Ascending aorta (tissue), 2 donors: ENCODE measurements around the gene VAMP7. TPM values are rescaled to one million over a fixed set of nuclear protein-coding genes. Genes with fewer than 3 reads are reported as not detected.
"Not testable (repeated sequence)": the region's sequence is repeated elsewhere in the genome, so short reads cannot be mapped to it uniquely, and the experiment has no call there.

Experiments used
- DNase-seq, 2 donors: peaks; one replicate each; pipeline ENCODE4 v3.0.0-alpha.2; 2019; ENCODE audit warnings: low spot score in 2 of 2
- H3K27ac ChIP-seq, 2 donors: fragments of 200-600 bp; sonication (generic); one replicate each; pipeline ENCODE4 v1.5.1; 2016 to 2017; ENCODE audit warnings: mild to moderate bottlenecking in 1 of 2
- H3K27me3 ChIP-seq: fragments of 200-600 bp; sonication (generic); one replicate; pipeline ENCODE4 v1.5.1; 2017
- H3K36me3 ChIP-seq, 2 donors: fragments of 200-600 bp; sonication (generic); one replicate each; pipeline ENCODE4 v1.5.1; 2016
- H3K4me1 ChIP-seq, 2 donors: fragments of 200-600 bp; sonication (generic); one replicate each; pipeline ENCODE4 v1.5.1; 2016 to 2017; ENCODE audit warnings: mild to moderate bottlenecking in 1 of 2
- H3K4me3 ChIP-seq, 2 donors: fragments of 200-600 bp; sonication (generic); one replicate each; pipeline ENCODE4 v1.5.1; 2016 to 2017; ENCODE audit warnings: mild to moderate bottlenecking in 1 of 2
- H3K9me3 ChIP-seq, 2 donors: fragments of 200-600 bp; sonication (generic); one replicate each; pipeline ENCODE4 v1.5.1; 2016
- CTCF ChIP-seq, 3 experiments: fragments of 200-600 bp in 2 of 3; fragments of 450-650 bp in 1 of 3; sonication (generic) in 2 of 3; IDR thresholded peaks; one replicate each; pipeline ENCODE4 v1.5.1; 2016 to 2019; ENCODE audit warnings: antibody characterized with exemption in 3 of 3, mild to moderate bottlenecking in 1 of 3, moderate library complexity in 1 of 3
- intact Hi-C: fragments of 100-400 bp; cut with DNase I; formaldehyde crosslinking; loops from one replicate; pipeline ENCODE4 v1.15.1; 2023
- total RNA-seq: library from RNA; depleted of rRNA; stranded (reverse); fragments of >200 nt; gene quantifications from one replicate; pipeline ENCODE4 v1.1.0, GENCODE V29; 2016

The VAMP7 gene
- total RNA-seq, 1 donor from 2014 or later: 8.0 TPM

DNA sequence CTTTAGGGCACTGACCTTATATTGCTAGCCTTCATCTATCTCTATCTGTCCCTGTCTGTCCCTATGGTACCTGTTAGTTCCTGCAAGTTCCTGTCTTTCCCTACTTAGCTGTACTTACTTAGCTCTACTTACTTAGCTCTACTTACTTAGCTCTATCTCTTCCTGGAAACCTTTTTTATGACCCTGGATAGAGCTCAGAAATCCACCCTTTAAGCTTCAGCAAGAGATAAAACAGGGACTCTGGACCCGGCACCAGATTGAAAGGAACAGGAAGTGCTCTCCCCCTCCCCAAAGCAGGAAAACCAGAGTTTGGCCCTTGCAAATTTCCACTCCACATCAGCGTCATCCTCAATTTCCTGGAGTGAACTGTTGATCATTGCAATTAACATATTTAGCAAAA, 104.1 kb downstream of the VAMP7 start:
- H3K9me3 ChIP-seq: no peaks in the 10 kb centered on the region
- intact Hi-C loops: no loop called here
- no peak overlapping the region for H3K27ac ChIP-seq
- no peak for TF ChIP-seq CTCF (IDR thresholded peaks at IDR 0.05)
- H3K27me3 ChIP-seq: no peaks in the 10 kb centered on the region
- no peak for DNase-seq
- no peak overlapping the region for H3K4me3 ChIP-seq
- no peaks in the 10 kb centered on the region for H3K4me1 ChIP-seq
- H3K36me3 ChIP-seq: no peaks in the 10 kb centered on the region

GRCh38 chrX:155986995-155987394, 105.8 kb downstream of the VAMP7 start:
- H3K9me3 ChIP-seq, H3K27ac ChIP-seq, H3K27me3 ChIP-seq, H3K36me3 ChIP-seq, H3K4me1 ChIP-seq, intact Hi-C loops, DNase-seq, H3K4me3 ChIP-seq: not testable (repeated sequence)

- no peaks in the 10 kb centered on the region for H3K27me3 ChIP-seq
- no peaks in the 10 kb centered on the region for H3K4me1 ChIP-seq
- H3K9me3 ChIP-seq: no peaks in the 10 kb centered on the region
- intact Hi-C loops: no loop called here
- H3K4me3 ChIP-seq: no peak overlapping the region
- no peak for DNase-seq
- TF ChIP-seq CTCF (IDR thresholded peaks at IDR 0.05): no peak
- no peaks in the 10 kb centered on the region for H3K36me3 ChIP-seq
- H3K27ac ChIP-seq: no peak overlapping the region
Measured at GRCh38 chrX:155988859-155989258, 107.7 kb downstream of the VAMP7 start.

Other genes with a start within 250 kb of the VAMP7 start
- not detected for gene IL9R, start 116.4 kb downstream of the VAMP7 start, total RNA-seq